Coronary artery (tissue), 2 donors: ENCODE measurements around the gene IGSF9.

ENCODE experiments used
- DNase-seq: peaks from one replicate; pipeline ENCODE4 v3.0.0-alpha.2; 2017; ENCODE audit warnings: low spot score
- H3K27ac ChIP-seq, 2 donors: fragments of 200-600 bp; sonication (generic); one replicate each; pipeline ENCODE4 v1.5.1; 2016 to 2019
- H3K4me3 ChIP-seq: fragments of 200-600 bp; sonication (generic); 2 replicates; pipeline ENCODE4 v1.5.1; 2016; ENCODE audit warnings: mild to moderate bottlenecking, moderate library complexity
- CTCF ChIP-seq: fragments of 200-600 bp; sonication (generic); IDR thresholded peaks from one replicate; pipeline ENCODE4 v1.5.1; 2019; ENCODE audit warnings: antibody characterized with exemption

IGSF9 gene

DNA sequence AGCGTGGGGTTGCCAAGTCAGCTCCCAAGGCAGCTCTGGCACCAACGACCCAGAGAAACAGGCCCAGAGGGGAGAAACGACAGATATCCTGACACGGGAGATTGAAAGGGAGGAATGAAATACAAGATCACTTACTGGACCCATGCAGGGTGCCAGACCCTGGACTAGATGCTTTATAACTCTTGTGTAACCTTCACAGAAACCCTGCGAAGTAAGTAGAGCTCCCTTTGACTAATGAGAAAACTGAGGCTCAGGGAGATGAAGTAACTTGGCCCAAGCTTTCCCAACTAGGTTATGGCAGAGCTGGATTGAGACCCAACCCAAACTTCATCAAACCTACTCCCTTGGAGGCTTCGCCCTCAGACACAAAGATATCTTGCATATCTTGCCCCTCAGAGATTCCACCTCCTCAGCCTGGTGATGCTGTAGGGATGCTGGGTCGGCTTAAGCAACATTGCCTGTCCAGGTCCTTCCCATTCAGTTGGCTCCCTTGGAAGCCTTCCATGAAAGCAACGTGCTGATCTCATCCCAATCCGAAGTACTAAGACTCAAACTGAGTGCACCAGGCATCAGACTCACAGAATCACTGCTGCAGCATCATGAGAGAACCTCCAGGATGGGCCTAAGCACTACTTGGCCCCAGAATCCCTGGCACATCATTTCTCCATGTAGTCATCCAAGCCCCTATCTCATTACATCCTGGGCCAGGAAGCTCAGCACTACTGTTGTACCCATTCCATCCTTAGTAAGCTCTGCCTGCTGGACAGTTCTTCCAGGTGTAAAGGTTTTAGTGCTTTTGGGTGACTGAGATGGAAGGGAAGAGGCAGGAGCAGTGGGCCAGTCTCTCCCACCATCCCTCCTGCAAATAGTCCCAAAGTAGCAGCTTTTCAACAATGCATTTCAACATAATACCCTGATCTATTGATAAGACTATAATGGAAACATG is 1.1 kb upstream of the IGSF9 start:
- peak; percentile 64 for DNase-seq
- H3K4me3 ChIP-seq: peak overlapping the region; percentile 62
- TF ChIP-seq CTCF: no peak
- H3K27ac ChIP-seq: no peak overlapping the region

DNA sequence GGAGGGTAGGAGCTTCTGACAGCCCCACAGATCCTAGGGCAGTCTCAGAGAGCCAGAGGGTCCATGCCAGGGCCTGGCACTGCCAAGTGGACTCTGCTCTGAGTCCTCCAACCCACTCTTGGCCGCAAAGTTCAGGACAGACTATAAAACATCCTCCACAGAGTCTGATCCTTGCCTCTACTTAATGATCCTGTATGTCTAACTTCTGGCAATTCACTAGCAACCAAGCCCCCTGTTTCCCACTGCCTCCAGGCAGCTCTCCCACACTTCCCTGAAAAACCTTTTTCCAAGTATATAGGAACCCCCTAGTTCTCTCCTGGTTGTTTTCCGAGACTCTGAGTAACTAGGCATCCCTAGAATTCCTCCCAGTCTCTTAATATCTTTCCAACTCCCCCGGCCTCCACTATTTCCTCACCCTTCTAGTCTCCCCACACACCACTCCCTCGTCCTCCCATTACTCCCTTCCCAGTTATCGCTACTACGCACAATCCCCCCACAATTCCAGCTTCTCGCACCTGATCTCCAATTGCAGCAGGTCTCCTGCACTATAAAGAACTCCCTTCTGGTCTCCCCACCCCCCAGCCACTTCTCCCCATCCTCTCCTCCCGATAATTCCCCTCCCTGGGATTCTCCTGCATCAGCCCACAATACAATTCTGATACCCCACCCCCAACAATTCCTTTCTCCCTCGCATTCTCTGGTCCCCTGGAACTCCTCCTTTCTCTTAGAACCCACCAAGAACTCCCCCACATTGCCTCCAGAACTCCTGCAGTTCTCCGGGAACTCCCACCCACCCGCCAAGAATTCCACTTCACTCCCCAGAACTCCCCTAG is 574 bp downstream of the IGSF9 start:
- no peak for TF ChIP-seq CTCF
- Histone ChIP-seq H3K4me3 (peak overlapping the region; percentile 62), H3K27ac (no peak overlapping the region)
- DNase-seq: peak; percentile 35

GRCh38 chr1:159943908-159944622 is 1.3 kb downstream of the IGSF9 start:
- peak; percentile 47 for DNase-seq

DNA sequence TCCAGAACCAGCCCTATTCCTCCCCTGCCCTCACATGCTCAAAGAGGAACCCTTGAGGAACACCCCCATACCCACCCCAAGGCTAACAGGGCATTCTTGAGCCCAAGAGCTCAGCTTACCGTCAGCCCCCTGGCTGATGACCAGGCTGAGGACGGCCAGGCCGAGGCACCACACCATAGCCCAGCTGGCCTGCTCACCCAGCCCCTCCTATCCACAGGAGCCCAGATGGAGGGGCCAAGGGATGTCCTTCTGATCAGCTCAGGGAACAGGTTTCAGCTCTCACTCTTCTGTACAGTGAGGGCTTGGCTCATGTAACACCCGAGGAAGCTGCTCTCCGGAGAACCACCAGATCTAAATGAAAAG is 2.2 kb downstream of the IGSF9 start:
- Histone ChIP-seq H3K4me3 (no peak overlapping the region), H3K27ac (no peak overlapping the region)
- TF ChIP-seq CTCF: no peak
- peak; percentile 35 for DNase-seq

More at GRCh38 chr1:159943908-159944622, 1.3 kb downstream of the IGSF9 start:
- H3K27ac ChIP-seq: no peak overlapping the region
- no peak for TF ChIP-seq CTCF
- no peak overlapping the region for H3K4me3 ChIP-seq

GRCh38 chr1:159942632-159943277 is 2.7 kb downstream of the IGSF9 start:
- no peak for TF ChIP-seq CTCF
- Histone ChIP-seq H3K4me3 (no peak overlapping the region), H3K27ac (no peak overlapping the region)
- DNase-seq: no peak
